Hematopoietic multipotent progenitor cell treated with erythropoietin and hydrocortisone succinate and interleukin-3 and kit ligand, for 15 days (in vitro differentiated cells): ENCODE results near the gene VWC2L.

Experiments used
- DNase-seq: peaks from one replicate; pipeline ENCODE4 v3.0.0-alpha.2; 2015; ENCODE audit warnings: low spot score

The VWC2L gene

DNA sequence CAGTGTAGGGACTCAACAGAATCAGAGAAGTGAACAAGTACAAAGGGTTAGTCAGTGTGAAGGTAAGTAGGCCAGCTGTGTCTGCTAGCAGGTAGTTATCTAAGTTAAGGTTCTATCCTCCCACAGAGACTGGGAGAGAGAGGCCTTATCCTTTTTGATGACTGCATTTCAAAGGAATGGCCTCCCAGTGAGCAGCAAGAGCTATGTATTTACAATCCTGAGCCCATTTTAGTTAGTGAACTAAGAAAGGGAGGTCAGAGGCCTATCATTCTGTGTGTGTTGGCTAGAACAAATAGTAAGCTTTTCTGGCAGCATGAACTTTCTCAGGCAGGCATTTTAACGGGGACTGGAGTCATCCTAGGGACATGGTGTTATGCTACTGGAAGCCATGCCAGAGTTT is 182.9 kb downstream of the VWC2L start:
- no peak for DNase-seq

GRCh38 chr2:214601852-214602633 is 191.2 kb downstream of the VWC2L start:
- DNase-seq, result no peak

GRCh38 chr2:214604861-214605260 is 194.0 kb downstream of the VWC2L start:
- DNase-seq, result no peak

GRCh38 chr2:214607051-214607450 is 196.2 kb downstream of the VWC2L start:
- DNase-seq, result no peak

- no peak for DNase-seq
Measured at GRCh38 chr2:214611015-214611414, 200.2 kb downstream of the VWC2L start.

DNA sequence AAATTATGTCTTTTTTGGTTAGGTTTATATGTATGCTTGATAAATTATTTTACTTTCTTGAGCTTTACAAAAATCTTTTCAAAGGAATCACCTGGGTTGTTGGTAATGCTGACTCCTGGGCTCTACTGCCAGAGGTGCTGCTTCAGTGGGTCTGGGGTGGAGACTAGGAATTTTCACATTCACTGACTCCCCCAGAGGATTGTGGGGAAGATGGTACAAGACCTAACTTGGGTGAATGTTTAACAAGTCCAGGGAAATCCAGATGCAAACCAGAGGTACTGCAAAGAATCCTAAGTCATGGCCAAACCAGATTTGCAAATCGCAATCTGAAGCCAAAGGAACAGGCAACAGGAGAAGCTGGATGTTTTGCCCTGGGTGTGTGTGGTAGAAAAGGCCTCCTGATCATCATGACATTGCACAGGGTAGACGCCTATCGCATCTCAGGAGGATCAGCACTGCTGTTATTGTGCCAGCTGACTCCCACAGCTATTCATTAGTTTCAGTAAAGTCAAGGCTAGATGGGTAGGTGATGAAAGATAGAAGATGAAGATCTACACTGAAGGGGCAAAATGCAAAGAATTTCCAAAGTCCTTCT is 213.4 kb downstream of the VWC2L start:
- no peak for DNase-seq

DNA sequence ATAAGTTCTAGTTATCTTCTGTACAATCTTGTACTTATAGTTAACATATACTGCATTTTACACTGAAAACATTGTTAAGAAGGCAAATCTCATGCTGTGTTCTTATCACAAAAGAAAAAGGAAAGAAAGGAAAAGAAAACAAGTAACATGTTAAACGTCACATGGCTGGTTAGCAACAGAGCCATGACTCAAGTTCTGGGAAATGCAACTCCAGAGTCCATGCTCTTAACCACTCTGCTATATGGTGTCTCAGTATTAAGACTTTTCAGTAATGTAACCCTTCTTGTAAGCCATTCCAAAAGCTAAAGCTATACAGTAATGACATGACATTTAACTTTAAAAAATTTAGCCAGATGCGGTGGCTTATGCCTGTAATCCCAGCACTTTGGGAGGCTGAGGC is 217.2 kb downstream of the VWC2L start:
- DNase-seq, result no peak
